ENCODE measurements around the gene TXNDC15.
"Not testable (repeated sequence)": the region's sequence is repeated elsewhere in the genome, so short reads cannot be mapped to it uniquely, and the experiment has no call there.

The TXNDC15 gene, protein sequence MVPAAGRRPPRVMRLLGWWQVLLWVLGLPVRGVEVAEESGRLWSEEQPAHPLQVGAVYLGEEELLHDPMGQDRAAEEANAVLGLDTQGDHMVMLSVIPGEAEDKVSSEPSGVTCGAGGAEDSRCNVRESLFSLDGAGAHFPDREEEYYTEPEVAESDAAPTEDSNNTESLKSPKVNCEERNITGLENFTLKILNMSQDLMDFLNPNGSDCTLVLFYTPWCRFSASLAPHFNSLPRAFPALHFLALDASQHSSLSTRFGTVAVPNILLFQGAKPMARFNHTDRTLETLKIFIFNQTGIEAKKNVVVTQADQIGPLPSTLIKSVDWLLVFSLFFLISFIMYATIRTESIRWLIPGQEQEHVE

DNA sequence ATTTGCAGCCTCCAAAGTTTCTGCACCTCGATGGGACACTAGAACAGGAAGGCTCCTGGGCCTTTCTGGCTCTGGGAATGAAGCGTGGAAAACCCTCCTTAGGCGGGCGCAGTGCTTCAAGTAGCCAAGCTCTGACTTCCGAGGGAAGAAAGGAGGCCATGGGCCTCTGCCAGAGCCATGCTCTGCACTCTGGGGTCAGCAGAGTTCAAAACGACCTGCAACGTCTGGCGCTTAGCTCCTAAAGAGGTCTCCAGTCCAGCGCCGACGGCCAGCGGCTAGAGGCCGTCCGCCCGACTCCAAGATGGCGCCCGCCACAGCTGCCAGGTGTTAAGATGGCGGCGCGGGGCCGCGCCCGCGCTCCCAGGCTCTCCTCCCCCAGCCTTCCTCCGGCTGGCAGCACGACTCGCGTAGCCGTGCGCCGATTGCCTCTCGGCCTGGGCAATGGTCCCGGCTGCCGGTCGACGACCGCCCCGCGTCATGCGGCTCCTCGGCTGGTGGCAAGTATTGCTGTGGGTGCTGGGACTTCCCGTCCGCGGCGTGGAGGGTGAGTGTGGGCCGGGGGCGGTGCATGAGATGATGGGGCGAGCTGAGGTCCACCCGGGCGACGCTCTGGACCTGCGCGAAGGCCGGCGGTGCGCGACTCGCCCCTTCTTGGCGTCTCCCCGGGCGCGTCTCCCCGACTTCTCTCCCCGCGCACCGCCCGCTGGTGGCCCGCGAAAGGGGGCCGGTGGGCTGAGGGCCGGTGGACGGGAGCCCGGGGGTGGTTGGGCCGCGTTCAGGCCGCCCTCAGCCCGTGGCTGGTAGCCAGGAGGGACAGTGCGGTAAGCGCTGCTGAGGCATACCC is at the start of gene TXNDC15:
Gene TXNDC15, plus strand, starts transcription at position 385 of the 844 bp plus-strand sequence. Its CDS starts 57 bp downstream, at position 442.
- peak; percentile 81 to 83 (median 82) for DNase-seq

DNA sequence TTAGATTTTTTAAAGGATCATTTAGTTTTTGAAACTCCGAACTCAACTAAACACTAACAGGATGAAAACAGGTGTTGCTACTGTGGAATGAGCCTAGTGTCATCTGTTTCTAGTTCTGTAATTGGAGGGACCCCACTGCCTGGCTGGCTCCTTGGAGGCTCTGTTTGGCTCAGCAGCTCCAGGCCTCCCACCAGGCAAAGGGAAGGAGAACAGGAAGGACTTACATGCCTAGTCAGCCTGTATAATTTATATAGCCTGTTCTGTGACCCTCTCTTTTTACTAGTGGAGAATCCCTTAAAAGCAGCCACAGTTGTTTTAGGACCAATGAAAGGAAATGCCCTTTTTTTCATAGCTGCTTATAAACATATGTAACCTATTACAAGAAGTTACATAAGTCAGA is 49.5 kb upstream of the TXNDC15 start:
- DNase-seq, result no peak

DNA sequence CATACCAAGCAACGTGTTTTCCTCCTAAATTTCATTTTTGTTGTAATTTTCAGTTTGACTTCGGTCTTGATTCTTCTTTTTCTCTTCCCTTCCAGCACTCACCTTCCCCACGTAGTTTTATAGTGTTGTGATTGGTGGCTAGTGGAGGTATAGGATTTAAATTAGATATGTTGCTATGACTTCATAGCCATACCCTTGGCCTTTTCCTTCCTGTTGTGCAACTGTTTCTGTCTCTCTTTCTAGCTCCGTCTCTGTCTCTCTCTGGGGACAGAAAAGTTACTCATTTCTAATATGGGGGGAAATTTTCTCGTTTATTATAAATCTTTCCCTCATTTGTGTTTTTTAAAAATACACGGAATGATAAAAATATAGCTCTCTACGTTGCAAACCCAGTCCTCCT is 49.0 kb upstream of the TXNDC15 start:
- DNase-seq, result no peak

DNA sequence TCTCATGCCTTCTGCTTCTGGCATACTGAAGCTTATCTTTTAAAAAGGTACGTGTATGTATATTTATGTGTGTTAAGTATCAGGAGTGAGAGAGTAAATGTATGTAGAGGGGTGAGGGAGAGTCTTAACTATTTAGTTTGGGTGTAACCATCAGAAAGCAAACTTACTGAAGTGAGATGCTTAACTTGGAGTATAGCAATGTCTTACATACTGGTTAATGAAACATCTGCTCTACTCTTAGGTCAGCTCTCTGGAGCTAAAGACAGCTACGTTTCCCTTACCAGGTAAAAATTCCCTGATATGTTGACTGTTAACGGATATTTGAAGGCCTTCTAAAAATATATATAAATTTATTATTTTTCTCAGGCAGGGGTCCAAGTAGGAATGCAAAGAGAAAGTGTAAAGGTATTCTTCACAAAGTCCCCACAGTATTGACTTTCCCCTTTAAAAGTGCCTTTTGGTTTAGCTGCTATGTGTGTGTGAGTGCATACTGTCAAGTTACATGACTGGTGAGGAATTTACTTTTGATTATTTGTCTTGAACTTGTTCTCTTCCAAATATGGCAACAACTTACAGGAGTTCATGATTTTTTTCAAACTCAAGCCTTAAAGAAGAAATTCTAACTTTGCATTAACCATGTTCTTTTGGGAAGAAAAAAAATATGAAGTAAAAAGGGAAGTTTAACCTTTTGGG is 40.7 kb upstream of the TXNDC15 start:
- no peak for DNase-seq

DNA sequence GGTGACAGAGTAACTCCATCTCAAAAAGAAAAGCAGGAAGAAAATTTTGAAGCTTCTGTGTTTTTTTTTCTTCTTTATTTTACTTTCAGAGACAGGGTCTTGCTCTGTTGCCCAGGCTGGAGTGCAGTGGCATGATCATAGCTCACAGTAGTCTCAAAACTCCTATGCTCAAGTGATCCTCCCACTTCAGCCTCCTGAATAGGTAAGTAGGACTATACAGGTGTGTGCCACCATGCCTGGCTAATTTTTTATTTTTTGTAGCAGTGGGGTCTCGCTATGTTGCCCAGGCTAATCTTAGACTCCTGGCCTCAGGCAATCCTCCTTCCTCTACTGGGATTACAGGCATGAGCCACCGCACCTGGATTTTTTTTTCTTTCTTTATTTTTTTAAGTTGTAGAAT is 38.5 kb upstream of the TXNDC15 start:
- DNase-seq, result no peak

DNA sequence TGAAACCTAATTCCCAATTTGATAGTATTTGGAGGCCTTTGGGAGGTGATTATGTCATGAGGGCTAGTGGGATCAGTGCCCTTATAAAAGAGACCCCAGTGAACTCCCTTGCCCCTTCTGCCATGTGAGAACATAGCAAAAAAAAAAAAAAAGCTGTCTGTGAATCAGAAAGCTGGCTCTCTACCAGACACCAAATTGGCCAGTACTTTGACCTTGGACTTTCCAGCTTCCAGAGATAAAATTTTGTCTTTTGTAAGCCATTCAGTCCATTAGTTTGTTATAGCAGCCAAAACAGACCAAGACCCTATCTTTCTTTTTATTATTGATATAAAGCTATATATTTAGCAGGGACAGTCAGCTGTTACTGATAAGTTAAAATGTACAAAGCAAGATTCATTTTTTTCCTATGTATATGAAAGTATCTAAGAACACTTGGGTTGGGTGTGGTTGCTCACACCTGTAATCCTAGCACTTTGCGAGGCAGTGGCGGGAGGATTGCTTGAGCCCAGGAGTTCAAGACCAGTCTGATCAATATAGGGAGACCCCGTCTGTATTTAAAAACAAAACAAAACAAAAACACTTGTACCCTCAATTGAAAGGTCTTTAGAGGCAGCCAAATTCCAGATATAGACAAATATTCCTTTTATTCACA is 36.5 kb upstream of the TXNDC15 start:
- no peak for DNase-seq

DNA sequence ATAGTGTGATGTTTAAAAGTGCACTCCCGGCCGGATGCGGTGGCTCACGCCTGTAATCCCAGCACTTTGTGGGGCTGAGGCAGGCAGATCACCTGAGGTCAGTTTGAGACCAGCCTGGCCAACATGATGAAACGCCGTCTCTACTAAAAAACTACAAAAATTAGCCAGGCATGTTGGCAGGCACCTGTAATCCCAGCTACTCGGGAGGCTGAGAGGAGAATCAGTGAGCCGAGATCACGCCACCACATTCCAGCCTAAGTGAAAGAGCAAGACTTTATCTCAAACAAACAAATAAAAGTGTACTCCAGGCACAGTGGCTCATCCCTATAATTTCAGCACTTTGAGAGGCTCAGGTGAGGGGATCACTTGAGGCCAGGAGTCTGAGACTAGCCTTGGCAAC is 35.8 kb upstream of the TXNDC15 start:
- DNase-seq, result not testable (repeated sequence)

DNA sequence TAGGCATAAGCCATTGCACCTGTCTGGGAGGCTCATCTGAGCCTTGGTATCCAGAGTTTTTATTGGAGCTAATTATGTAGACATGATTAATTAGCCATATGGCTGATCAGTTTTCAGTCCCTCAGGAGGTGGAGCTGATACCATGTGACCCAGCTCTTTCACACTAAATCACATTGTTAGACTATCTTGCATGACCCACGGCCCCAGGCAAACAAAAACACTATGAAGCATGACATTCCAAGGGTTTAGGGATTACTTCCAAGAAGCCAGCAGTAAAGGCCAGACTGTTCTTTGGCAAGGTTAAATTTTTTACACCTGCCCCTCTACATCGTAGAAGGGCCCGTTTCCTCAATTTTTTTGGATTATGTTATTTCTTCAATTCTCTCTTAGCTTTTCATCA is 33.4 kb upstream of the TXNDC15 start:
- DNase-seq, result no peak

DNA sequence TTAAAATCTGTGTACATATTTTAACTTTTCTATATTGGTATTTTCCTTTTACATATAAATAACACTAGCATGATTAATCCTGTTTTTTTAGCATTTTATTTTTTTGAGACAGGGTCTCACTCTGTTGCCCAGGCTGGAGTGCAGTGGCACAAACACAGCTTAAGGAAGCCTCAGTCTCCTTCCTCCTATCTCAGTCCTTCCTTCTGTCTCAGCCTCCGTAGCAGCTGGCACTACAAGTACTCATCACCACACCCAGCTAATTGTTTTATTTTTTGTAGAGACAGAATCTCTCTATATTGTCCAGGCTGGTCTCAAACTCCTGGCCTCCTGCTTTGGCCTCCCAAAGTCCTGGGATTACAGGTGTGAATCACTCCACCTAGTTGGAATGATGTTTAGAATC is 29.9 kb upstream of the TXNDC15 start:
- DNase-seq, result no peak

DNA sequence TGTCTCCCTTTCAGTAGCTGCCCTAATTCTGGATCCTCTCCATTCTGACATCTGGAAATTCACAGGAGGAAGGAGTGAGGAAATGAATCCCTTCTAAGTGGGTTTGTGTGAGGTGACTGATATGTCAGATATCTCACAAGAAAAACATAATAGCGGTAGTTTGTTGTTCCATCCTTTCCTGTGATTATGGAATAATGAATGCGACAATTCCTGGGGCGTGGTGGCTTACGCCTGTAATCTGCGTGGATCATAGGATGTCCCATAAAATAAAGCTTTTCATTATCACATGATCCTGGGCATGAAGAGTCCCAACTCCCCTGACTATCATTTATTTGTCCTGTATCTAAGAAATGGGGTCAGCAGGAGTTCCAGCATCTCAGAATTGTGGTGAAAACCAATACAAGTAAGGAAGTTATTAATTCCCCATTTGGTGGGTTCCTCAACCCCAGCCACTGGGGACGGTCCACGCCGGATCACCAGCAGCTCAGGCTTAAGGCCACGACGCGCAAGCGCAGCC is 28.8 kb upstream of the TXNDC15 start:
- no peak for DNase-seq

DNA sequence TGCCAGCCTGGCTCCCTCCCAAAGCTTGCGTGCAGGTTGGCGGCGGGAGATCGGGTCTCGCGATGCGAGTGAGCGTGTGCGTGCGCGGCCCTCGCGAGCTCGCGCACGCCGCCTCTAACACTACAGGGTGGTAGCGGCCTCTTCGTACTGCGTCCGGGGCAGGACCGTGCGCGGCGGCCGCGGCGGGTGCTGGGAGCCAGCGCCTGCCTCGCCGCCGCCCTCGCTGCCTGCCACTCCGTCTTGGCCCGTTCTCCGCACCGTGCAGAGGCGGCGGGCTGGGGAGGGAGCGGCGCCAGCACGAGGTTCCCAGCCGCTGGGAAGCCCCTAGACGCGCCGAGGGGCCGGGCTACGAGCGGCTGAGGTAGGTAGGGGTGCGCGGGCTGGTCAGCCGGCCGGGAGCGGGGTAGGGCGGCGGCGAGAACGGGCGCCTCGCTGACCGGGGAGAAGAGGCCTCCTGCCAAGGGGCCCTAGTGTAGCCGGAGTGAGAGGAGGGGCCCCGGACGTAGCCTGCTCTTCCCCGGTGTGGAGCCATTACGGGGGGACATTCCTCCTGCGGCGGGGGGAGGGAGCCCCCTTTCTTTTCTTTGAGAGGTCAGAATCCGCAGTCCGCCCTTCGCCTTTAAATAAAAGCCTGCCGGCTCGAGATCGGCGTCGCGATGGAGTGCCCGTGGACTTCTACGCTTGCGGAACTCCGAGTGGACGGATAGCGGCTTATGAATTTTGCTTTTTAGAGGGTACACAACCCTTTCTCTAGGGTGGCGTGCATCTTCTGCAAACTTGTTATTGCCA is 28.1 kb upstream of the TXNDC15 start, which contains the start of gene C5orf24:
Gene C5orf24, plus strand, starts transcription at position 117 of the 789 bp plus-strand sequence. CDS start 8,933 bp downstream, outside the sequence.
- DNase-seq, result peak; percentile 90 to 95 (median 92)

DNA sequence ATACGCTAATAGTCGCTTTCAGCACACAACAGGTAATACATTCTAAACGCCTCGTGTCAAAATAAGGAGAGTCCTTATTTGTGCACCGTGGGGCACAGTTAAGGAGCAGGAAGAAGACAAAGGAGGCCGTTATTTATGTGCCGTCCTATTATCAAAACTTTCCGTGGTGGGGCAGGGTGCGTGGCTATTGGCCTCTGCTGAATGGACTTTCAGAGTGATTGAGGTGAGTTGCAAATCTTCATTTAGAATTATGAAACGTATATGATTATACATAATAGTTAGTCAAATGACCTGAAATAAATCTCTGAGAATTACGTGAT is 27.6 kb upstream of the TXNDC15 start:
- peak in 1 of 3 experiments; percentile 69 for DNase-seq

DNA sequence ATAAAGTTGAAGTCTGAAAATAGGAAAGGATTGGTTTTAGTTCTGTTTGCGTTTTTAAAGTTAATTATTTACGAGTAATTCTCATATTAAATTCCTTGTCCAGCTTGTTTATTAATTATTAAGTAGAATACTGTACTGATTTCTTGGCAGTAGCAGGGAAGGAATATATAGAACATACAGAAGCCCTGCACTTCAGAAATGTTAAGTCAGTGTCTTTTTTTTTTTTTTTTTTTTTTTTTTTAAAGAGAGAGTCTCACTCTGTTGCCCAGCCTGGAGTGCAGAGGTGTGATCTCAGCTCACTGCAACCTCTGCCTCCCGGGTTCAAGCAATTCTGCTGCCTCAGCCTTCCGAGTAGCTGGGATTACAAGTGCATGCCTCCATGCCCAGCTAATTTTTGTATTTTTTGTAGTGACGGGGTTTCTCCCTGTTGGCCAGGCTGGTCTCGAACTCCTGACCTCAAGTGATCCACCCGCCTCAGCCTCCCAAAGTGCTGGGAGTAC is 24.7 kb upstream of the TXNDC15 start:
- DNase-seq, result not testable (repeated sequence)

DNA sequence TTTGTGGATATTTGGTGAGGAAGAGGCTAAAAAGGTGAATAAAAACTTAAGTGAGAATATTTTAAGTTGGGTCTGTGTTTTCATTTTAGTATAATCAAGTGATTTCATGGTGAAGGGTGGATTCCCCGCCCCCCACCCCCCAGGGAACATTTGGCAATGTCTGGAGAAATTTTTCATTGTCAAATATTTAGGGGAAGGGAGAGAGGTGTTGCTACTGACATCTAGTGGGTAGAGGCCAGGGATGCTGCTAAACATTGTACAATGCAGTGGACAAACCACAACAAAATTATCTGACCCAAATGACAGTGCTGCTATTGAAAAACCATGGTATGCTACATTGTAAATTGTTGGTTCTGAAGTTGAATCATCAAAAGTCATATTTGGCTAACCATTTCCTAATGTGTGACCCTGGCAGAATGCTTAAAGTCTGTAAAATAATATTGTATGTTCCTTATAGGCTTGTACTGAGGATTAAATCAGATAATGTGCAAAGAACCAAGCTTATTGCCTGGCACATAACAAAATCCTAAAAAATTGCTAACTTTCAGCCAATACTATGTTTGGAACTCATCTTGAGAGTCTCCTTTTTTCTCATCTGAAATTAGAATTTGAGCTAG is 22.8 kb upstream of the TXNDC15 start:
- DNase-seq, result peak in 1 of 3 experiments; percentile 2

DNA sequence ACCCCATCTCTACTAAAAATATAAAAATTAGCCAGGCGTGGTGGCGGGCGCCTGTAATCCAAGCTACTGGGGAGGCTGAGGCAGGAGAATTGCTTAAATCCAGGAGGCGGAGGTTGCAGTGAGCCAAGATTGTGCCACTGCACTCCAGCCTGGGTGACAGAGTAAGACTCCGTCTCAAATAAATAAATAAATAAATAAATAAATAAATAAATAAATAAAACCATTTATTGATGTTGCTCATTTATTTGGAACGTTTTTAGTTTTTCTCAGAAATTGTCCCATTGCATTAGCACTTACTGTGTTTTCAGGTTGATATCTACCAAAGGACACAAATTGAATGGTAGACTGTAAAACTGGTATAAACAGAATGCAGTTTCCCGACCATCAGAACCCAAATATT is 17.7 kb upstream of the TXNDC15 start:
- DNase-seq, result not testable (repeated sequence)

DNA sequence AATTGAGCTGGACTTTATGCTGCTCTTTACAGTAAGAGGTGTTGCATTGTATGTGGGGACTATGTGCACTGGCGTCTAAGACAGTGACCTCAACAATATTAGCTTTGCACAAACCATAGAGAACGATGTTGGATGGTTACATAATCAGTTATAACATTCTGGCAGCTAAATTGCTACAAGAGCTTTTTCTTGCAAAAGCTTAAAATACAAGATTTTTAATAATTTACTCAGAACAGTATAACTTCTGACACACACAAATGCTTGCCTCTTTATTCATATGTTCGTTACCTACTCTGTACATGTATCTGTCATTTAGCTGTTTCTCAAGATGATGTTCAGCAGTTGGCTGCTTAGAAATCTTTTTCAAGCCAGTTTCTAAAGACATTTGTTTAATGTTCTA is 16.8 kb upstream of the TXNDC15 start:
- no peak for DNase-seq

DNA sequence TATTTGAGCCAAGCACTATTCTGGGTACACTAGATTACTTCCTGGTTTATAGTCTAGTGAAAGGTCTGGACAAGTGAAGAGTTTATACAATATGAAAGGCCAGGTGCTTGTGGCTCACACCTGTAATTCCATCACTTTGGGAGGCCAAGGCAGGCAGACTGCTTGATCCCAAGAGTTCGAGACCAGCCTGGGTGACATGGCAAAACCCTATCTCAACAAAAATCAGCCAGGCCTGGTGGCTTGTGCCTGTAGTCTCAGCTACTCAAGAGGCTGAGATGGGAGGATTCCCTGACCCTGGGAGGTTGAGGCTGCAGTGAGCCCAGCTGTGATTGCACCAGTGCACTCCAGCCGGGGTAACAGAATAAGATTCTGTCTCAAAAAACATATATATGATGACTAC is 9.5 kb upstream of the TXNDC15 start:
- no peak for DNase-seq

DNA sequence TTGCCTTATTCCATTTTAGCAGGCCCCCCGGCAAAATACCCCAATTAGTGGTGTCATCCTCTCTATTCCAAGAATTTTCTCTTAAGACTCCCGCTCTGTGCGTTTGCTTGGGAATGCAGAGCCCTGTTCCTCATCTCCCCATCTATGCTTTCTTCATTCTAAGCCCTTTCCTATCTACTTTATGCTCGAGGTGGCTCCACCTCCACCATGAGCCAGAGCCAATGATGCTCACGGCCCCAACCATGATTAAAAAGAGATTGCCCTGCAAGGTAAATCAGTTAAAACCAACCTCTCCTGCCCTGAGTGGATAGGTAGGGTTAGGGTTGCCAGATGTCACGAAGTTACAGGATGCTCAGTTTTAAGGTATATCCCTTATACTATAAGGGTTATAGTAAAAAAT is 677 bp upstream of the TXNDC15 start:
- no peak for DNase-seq

DNA sequence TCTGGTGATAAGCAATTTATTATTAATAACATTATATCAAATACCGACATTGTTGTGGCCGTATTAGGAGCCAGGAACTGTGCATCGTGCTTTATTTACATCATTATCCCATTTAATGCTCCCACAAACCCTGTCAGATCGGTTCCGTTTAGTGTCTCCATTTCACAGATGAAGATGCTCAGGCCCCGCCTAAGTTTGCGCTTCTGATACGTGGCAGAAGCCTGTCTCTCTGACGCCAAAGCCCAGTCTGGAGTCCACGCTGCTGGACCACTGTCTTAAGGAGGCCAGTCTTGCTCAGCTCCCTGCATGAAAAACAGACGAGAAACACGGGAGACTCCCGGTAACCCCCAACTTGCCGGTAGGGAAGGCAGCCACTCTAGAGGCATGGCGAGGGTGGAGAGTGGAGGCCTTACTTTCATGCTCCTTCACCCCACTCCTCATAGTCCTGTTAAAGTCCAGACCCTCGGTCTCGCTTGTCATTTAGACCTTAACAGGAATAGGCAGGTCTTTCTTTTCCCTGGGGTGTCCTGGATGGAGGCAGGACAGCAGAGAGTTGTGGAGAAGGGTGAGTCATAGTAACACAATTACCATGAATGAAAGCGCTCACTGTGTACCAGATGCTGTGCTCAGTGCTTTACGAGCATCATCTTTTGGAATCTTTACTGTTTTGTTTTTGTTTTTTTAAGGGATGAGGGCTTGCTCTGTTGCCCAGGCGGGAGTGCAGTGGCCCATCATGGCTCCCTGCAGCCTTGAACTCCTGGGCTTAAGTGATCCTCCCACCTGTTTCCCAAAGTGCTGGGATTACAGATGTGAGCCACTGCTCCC is 872 bp downstream of the TXNDC15 start:
- DNase-seq, result peak; percentile 53 to 67 (median 60)

DNA sequence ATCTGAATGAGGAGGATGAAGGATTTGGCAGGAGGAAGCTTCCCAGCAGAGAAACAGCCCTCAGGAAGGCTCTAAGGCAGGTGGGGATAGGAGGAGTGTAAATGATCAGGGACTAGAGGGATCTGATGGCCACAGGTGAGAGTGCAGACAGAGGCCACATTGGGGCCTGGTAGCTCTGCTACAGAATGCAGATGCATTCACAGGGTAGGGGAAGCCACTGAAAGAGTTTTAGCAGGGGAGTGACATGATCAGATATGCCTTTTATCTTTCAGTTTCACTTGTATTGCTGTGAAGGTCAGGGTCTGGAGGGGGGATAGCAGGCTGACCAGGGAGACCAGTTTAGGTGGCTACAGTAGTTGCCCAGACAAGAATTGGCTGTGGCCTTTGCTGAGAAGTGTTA is 3.0 kb downstream of the TXNDC15 start:
- DNase-seq, result no peak
